ENCODE measurements around the gene PPP1R37. TPM values are rescaled to one million over a fixed set of nuclear protein-coding genes. Genes with fewer than 3 reads are reported as not detected.

Gene PPP1R37
- polyA plus RNA-seq, 1 donor from 2014 or later, result 53.7 TPM

DNA sequence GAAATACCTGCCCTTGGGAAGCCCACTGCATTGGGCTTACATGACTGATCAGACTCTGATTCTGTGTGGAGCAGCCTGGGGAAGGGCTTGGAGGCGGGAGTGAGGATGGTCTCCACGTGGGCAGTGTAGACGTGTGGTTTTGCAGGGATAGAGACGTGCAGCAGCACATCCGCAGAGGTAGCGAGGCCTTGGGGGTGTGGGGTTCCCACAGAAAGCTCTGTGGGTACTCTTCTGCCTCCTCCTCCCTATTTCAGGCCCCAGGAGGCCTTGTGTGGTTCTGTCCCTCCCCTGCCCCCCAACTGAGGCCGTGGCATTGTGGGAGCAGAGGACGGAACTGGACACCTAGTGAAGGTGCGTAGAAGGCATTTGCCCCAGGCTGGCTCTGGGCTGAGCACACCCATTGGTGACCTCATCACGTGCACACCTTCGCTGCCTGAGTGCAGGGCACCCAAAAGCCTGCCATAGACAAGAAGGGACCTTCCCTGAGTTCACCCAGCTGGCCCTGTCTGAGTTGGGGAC, 28.9 kb downstream of the PPP1R37 start:
- no peak for TF ChIP-seq TAF1 (IDR thresholded peaks at IDR 0.05; ENCODE audit: low read depth)
- no peak for TF ChIP-seq EP300 (conservative IDR thresholded peaks at IDR 0.05; ENCODE audit: poor library complexity, severe bottlenecking)
- Histone ChIP-seq H3K4me2 (ENCODE audit: low read length) (no peak overlapping the region), H3K79me2 (replicated peaks; ENCODE audit: insufficient read depth, low read length) (peaks cover 24% of the 10 kb centered on the region), H3K9me2 (ENCODE audit: insufficient read depth, low read length) (no peaks in the 10 kb centered on the region), H2AFZ (ENCODE audit: low read depth, low read length) (no peak overlapping the region), H3K27ac (ENCODE audit: low read length) (no peak overlapping the region), H3K9me3 (ENCODE audit: low read length) (no peaks in the 10 kb centered on the region), H3F3A (ENCODE audit: insufficient read depth, low read length, poor library complexity, severe bottlenecking) (no peaks in the 10 kb centered on the region), H3K4me3 (ENCODE audit: low read length) (no peak overlapping the region), H3K27me3 (ENCODE audit: insufficient read depth, low read depth, low read length) (no peaks in the 10 kb centered on the region), H3K9ac (ENCODE audit: low read length) (no peak overlapping the region), H4K20me1 (ENCODE audit: insufficient read depth) (no peaks in the 10 kb centered on the region), H3K36me3 (ENCODE audit: insufficient read depth, low read length) (no peaks in the 10 kb centered on the region)

DNA sequence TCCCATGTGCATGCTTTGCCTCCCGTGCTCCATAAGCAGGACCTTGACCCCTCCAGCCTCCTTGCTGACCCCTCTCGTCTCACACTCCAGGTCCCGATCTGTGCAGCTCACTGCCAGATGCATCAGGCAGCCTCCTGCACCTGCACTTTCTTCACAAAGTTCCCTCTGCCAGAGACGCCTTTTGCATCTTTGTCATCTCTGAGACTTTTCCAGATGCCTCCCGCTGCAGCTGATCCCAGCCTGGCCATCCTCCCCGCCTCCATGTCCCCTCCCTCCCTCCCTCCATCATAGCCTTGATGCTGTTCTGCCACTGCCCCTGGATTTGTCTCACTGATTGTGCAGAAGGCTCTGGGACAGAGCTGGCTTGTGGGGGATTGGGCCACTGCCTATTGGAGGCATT, 29.9 kb downstream of the PPP1R37 start:
- Histone ChIP-seq H3F3A (ENCODE audit: insufficient read depth, low read length, poor library complexity, severe bottlenecking) (no peaks in the 10 kb centered on the region), H3K9ac (ENCODE audit: low read length) (no peak overlapping the region), H4K20me1 (ENCODE audit: insufficient read depth) (no peaks in the 10 kb centered on the region), H3K9me3 (ENCODE audit: low read length) (no peaks in the 10 kb centered on the region), H2AFZ (ENCODE audit: low read depth, low read length) (no peak overlapping the region), H3K4me2 (ENCODE audit: low read length) (no peak overlapping the region), H3K9me2 (ENCODE audit: insufficient read depth, low read length) (no peaks in the 10 kb centered on the region), H3K36me3 (ENCODE audit: insufficient read depth, low read length) (no peaks in the 10 kb centered on the region), H3K27me3 (ENCODE audit: insufficient read depth, low read depth, low read length) (no peaks in the 10 kb centered on the region), H3K79me2 (replicated peaks; ENCODE audit: insufficient read depth, low read length) (peaks cover 24% of the 10 kb centered on the region), H3K27ac (ENCODE audit: low read length) (no peak overlapping the region), H3K4me3 (ENCODE audit: low read length) (no peak overlapping the region)
- TF ChIP-seq SMC3 (conservative IDR thresholded peaks at IDR 0.05; ENCODE audit: poor library complexity) (no peak), EZH2 (IDR thresholded peaks at IDR 0.05; ENCODE audit: borderline replicate concordance, insufficient read depth, low read length, poor library complexity, severe bottlenecking) (no peak), RAD21 (conservative IDR thresholded peaks at IDR 0.05) (no peak), MXI1 (conservative IDR thresholded peaks at IDR 0.05; ENCODE audit: poor library complexity, severe bottlenecking) (no peak), EP300 (conservative IDR thresholded peaks at IDR 0.05; ENCODE audit: poor library complexity, severe bottlenecking) (no peak), TAF1 (IDR thresholded peaks at IDR 0.05; ENCODE audit: low read depth) (no peak), POLR2AphosphoS5 (IDR thresholded peaks at IDR 0.05) (no peak)
- TF ChIP-seq, protein P1, sequence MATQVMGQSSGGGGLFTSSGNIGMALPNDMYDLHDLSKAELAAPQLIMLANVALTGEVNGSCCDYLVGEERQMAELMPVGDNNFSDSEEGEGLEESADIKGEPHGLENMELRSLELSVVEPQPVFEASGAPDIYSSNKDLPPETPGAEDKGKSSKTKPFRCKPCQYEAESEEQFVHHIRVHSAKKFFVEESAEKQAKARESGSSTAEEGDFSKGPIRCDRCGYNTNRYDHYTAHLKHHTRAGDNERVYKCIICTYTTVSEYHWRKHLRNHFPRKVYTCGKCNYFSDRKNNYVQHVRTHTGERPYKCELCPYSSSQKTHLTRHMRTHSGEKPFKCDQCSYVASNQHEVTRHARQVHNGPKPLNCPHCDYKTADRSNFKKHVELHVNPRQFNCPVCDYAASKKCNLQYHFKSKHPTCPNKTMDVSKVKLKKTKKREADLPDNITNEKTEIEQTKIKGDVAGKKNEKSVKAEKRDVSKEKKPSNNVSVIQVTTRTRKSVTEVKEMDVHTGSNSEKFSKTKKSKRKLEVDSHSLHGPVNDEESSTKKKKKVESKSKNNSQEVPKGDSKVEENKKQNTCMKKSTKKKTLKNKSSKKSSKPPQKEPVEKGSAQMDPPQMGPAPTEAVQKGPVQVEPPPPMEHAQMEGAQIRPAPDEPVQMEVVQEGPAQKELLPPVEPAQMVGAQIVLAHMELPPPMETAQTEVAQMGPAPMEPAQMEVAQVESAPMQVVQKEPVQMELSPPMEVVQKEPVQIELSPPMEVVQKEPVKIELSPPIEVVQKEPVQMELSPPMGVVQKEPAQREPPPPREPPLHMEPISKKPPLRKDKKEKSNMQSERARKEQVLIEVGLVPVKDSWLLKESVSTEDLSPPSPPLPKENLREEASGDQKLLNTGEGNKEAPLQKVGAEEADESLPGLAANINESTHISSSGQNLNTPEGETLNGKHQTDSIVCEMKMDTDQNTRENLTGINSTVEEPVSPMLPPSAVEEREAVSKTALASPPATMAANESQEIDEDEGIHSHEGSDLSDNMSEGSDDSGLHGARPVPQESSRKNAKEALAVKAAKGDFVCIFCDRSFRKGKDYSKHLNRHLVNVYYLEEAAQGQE (IDR thresholded peaks at IDR 0.05; ENCODE audit: borderline replicate concordance), result no peak
- TF ChIP-seq, protein P2, sequence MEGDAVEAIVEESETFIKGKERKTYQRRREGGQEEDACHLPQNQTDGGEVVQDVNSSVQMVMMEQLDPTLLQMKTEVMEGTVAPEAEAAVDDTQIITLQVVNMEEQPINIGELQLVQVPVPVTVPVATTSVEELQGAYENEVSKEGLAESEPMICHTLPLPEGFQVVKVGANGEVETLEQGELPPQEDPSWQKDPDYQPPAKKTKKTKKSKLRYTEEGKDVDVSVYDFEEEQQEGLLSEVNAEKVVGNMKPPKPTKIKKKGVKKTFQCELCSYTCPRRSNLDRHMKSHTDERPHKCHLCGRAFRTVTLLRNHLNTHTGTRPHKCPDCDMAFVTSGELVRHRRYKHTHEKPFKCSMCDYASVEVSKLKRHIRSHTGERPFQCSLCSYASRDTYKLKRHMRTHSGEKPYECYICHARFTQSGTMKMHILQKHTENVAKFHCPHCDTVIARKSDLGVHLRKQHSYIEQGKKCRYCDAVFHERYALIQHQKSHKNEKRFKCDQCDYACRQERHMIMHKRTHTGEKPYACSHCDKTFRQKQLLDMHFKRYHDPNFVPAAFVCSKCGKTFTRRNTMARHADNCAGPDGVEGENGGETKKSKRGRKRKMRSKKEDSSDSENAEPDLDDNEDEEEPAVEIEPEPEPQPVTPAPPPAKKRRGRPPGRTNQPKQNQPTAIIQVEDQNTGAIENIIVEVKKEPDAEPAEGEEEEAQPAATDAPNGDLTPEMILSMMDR (IDR thresholded peaks at IDR 0.05; ENCODE audit: poor library complexity, severe bottlenecking), result no peak
